Cerebellar cortex (tissue), 1 donor: ENCODE measurements around the gene NCLN.
"Not testable (repeated sequence)": the region's sequence is repeated elsewhere in the genome, so short reads cannot be mapped to it uniquely, and the experiment has no call there.

ENCODE experiments used
- DNase-seq: peaks from one replicate; pipeline ENCODE4 v3.0.0-alpha.2; 2015; ENCODE audit warnings: low spot score

Gene NCLN

DNA sequence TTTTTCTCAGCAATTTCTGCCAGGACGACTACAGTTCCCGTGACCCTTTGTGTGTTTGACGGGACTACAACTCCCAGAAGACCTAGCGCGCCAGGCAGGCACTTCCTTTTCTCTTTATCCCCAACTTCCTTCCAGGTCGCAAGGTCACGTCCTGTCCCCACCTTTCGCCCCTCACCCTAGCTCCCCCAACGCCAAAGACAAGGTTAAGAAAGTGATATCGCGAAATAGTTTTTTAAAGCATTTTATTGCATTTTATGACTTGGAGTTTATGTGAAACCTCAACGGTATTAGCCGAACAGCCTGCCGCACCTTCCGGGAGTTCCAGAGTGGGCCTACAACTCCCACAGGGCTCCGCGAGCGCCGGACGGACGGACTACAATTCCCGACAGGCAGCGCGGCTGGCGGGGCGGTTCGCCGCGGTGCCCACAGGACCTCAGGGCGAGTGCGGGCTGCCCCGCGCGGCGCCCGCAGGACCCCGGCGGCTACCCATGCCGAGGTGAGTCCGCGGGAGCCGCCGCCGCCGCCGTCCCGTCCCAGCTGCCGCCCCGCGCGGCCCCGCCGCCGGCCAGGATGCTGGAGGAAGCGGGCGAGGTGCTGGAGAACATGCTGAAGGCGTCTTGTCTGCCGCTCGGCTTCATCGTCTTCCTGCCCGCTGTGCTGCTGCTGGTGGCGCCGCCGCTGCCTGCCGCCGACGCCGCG, at the start of gene NCLN:
NCLN (plus strand) TSS at position 470 of the 699 bp plus-strand sequence; CDS start at position 571, 101 bp downstream.
- peak; percentile 98 for DNase-seq

DNA sequence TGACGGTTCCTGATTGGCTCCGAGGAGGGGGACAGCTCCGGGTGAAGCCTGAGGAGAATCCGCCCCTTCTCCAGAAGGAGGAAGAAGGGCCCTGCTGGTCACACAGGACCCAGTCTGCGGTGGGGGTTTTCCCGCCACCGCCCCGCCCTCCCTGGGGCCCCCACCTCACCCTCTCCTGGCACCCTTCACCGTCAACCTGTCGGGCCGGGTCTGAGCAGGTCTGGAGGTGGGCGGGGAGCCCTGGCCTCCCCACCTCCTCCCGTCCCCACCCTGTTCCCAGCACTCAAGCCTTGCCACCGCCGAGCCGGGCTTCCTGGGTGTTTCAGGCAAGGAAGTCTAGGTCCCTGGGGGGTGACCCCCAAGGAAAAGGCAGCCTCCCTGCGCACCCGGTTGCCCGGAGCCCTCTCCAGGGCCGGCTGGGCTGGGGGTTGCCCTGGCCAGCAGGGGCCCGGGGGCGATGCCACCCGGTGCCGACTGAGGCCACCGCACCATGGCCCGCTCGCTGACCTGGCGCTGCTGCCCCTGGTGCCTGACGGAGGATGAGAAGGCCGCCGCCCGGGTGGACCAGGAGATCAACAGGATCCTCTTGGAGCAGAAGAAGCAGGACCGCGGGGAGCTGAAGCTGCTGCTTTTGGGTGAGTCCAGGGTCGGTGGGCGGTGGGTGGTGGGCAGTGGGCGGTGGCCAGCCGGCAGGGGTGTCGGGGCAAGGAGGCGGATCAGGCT, 49.6 kb upstream of the NCLN start, which contains the start of gene GNA15:
GNA15 (plus strand) TSS at position 73 of the 723 bp plus-strand sequence; CDS start at position 491, 418 bp downstream.
- no peak for DNase-seq

DNA sequence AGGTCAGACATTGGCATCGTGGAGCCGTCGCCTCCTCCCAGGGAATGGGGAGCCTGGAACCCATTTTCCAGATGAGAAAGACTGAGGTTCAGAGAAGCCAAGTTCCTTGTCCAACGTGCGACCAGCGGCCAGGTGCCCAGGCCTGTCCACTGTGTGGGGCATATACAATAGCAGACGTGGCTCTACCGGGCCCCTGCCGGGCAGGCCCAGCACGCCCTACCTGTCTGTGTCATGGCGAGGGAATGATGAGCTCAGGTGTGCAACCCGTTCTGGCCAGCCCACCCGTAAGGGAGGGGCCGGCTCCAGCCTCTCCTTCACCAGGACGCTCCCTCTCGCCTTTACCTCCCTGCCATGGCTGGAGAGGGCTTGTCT, 49.1 kb upstream of the NCLN start:
- DNase-seq, result no peak

- DNase-seq, result no peak
Observed at GRCh38 chr19:3137119-3137518, 48.6 kb upstream of the NCLN start.

- no peak for DNase-seq
Observed at GRCh38 chr19:3138268-3138667, 47.5 kb upstream of the NCLN start.

- no peak for DNase-seq
Observed at GRCh38 chr19:3140667-3141038, 45.1 kb upstream of the NCLN start.

- DNase-seq, result no peak
Observed at GRCh38 chr19:3142292-3142670, 43.4 kb upstream of the NCLN start.

- no peak for DNase-seq
Observed at GRCh38 chr19:3142781-3143337, 42.9 kb upstream of the NCLN start.

- DNase-seq, result no peak
Observed at GRCh38 chr19:3145909-3146676, 39.6 kb upstream of the NCLN start.

DNA sequence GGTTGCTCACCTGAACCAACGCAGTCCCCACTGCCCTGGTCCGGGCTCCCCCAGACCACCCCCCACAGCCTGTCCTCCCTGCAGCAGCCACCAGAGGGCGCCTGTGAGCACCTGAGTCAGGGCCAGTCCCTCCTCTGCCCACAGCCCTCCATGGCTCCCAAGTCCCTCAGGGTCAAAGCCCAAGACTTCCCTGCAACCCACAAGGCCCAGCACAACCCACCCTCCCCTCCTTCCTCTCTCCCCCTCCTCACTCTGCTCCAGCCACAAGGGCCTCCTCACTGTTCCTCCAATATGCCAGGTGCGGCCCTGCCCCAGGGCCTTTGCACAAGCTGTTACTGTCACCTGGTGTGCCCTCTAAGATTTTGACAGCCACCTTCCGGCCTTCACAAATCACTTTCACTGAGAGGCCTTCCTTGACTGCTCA, 39.0 kb upstream of the NCLN start:
- DNase-seq, result no peak

GRCh38 chr19:3148503-3148902, 37.2 kb upstream of the NCLN start:
- DNase-seq, result no peak

- no peak for DNase-seq
Observed at GRCh38 chr19:3149089-3149488, 36.6 kb upstream of the NCLN start.

DNA sequence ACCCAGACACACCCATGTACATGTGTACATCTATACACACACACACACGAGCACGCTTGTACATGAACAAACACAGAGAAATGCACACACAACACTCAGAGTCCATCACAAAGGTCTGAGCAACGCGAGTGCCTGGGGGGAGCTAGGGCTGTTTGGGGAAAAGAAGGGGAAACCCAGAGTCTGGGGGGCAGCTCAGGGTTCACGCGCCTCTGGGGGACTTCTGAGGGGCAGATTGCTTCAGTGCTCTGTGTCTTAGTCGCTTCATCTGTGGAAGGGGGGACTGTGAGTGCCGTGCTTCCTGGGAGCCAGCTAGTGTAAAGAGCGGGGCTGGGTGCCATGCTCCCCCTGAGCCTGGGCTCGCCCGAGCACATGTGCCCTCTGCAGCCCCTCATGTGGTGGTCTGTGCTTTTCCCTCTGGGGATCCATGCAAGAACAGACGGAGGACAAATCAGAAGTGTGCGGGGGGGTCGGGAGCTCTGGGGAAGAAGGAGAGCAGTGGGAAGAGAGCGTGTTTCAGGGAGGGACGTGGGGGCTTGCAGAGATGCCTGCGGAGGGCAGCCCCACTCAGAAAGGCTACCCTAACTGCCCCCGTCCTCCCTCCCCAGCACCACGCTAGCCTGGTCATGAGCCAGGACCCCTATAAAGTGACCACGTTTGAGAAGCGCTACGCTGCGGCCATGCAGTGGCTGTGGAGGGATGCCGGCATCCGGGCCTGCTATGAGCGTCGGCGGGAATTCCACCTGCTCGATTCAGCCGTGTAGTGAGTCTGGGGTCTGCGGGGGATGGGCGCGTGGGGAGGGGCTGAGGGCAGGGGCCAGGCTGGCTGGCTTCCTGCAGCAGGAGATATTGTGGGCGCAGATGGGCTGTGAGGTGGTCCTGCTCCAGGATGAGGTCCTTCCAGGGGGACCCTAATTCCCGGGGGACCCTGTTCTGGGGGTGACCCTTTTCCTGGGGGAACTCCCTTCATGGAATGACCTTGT, 35.9 kb upstream of the NCLN start:
- DNase-seq, result no peak

- DNase-seq, result peak; percentile 38
Observed at GRCh38 chr19:3150739-3151329, 34.9 kb upstream of the NCLN start.

DNA sequence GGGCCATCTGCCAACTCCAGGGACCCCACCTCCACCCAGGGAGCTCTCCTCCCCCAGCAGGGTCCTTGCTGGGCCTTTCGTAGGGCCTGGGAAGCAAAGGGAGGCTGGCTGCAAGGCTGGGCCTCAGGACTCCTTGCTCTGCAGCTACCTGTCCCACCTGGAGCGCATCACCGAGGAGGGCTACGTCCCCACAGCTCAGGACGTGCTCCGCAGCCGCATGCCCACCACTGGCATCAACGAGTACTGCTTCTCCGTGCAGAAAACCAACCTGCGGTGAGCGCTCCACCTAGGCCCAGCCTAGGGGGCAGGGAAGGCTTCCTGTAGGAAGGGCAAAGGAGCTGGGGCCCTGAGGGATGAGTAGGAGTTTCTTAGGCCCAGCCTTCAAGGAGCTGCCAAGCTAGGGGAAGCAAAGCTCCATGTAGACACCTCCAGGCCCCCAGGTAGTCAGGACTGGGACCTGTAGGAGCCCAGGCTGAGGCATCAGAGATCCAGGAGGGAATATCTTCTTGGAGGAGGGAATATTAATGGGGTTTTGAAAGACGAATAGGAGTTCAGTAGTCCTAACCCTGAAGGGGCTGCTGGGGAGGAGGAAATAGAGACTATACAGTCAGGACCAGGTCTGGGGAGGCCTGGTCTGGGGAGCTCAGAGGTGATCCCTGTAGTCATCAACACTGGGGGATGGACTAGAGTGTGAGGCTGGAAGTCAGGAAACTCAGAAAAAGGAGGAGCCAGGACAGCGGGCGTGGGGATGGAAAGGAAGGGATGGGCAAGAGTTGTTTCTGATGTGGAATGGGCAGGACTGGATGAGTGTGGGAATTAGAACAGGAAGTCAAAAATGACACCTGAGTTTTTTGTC, 33.9 kb upstream of the NCLN start:
- no peak for DNase-seq

- no peak for DNase-seq
Observed at GRCh38 chr19:3152419-3152780, 33.3 kb upstream of the NCLN start.

DNA sequence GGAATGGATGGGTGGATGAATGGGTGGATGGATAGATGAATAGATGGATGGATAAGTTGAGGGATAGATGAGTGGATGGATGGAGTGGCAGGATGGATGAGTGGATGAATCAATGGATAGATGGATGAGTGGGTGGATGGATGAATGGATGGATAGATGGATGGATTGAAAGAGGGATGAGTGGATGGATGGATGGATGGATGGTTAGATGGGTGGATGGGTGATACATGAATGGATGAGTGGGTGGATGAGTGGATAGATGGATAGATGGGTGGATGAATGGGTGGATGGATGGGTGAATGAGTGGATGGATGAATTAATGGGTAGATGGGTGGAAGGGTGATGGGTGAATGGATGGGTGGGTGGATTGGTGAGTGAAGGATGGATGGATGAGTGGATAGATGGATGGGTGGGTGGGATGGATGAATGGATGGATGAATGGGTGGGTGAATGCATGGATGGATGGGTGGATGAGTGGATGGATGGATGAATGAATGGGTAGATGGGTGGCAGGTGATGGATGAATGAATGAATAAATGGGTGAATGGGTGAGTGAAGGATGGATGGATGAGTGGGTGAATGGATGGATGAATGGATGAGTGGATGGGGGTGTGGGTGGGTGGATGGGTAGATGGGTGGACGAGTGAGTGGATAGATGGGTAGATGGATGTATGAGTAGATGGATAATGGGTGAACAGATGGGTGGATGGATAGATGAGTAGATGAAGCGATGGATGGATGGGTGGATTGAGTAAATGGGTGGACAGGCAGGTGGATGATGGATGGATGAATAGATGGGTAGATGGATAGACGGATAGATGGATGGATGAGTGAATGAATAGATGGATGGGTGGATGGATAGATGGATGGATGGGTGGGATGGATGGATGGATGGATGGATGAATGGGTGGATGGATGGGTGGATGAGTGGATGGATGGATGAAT, 32.2 kb upstream of the NCLN start:
- DNase-seq, result no peak

GRCh38 chr19:3154447-3154846, 31.3 kb upstream of the NCLN start:
- not testable (repeated sequence) for DNase-seq
